ENCODE data around the gene FOXF2. TPM values are rescaled to one million over a fixed set of nuclear protein-coding genes. Genes with fewer than 3 reads are reported as not detected.

The FOXF2 gene
- total RNA-seq, 4 donors from 2014 or later, result 0.59 to 1.4 (median 0.77) TPM

DNA sequence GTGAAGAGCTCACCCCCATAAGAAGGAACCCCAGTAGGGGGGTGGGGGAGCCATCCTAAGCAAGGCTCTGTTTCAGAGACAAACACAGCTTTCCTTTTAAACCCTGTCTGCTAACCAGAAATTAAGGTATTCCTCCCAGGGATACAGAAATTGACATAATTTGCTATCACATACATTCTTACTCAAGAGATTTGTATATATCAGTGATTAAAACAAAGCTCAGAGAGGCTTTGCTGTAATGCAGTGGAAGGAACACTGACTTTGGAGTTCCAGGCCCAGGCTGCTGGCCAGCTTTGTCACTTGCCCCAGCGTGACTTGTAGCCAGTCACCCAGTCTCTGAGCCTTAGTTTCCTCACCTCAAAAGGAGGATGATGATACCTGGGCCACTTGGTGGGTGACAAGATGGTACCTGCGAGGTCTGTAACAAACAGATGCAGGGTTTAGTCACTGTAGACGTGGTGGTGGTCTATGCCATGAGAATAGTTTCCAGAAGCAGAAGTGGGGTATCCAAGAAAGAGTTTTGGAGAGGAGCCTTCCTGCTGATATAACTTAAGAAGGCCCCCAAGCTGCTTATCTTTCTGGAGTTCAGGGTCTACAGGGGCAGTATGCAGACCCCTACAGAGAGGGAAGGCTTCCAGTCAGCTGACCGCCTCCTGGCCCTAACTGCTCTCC, 3.2 kb upstream of the FOXF2 start:
- H3K4me3 ChIP-seq (ENCODE audit: low read depth, poor library complexity, severe bottlenecking), result no peak overlapping the region
- intact Hi-C loops (cut with DNase I; ENCODE audit: low total_unique reads), result no loop called here
- DNase-seq (ENCODE audit: low spot score in 2 of 2), result no peak
- TF ChIP-seq, protein P1, sequence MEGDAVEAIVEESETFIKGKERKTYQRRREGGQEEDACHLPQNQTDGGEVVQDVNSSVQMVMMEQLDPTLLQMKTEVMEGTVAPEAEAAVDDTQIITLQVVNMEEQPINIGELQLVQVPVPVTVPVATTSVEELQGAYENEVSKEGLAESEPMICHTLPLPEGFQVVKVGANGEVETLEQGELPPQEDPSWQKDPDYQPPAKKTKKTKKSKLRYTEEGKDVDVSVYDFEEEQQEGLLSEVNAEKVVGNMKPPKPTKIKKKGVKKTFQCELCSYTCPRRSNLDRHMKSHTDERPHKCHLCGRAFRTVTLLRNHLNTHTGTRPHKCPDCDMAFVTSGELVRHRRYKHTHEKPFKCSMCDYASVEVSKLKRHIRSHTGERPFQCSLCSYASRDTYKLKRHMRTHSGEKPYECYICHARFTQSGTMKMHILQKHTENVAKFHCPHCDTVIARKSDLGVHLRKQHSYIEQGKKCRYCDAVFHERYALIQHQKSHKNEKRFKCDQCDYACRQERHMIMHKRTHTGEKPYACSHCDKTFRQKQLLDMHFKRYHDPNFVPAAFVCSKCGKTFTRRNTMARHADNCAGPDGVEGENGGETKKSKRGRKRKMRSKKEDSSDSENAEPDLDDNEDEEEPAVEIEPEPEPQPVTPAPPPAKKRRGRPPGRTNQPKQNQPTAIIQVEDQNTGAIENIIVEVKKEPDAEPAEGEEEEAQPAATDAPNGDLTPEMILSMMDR (IDR thresholded peaks at IDR 0.05), result no peak
- no peak for TF ChIP-seq POLR2A (IDR thresholded peaks at IDR 0.05)
- WGBS, 2 donors, result 80 to 86% methylated on average over 4 of the region's 4 CpGs

DNA sequence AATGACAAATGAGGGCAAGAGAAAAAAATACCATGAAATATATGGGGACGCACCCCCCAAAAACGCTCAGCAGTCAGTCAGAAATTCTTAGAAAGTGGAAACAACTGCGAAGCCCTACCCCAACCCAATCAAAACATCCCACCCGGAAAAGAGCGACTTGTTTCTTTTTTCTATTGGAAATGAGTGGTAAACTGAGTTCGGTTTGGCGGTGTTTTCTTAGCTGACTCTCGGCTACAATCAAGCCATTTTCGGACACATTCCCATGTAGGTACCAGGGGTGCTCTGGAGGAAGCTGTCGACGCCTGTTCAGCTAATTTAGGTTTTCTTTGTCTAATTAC, 1.9 kb upstream of the FOXF2 start:
- 60 to 80% methylated on average over 11 of the region's 11 CpGs for WGBS, 2 donors
- TF ChIP-seq POLR2A (IDR thresholded peaks at IDR 0.05), result no peak
- TF ChIP-seq, protein P1 (IDR thresholded peaks at IDR 0.05), result no peak
- no peak overlapping the region for H3K4me3 ChIP-seq (ENCODE audit: low read depth, poor library complexity, severe bottlenecking)
- intact Hi-C loops (cut with DNase I; ENCODE audit: low total_unique reads), result no loop called here
- no peak for DNase-seq (ENCODE audit: low spot score in 2 of 2)

DNA sequence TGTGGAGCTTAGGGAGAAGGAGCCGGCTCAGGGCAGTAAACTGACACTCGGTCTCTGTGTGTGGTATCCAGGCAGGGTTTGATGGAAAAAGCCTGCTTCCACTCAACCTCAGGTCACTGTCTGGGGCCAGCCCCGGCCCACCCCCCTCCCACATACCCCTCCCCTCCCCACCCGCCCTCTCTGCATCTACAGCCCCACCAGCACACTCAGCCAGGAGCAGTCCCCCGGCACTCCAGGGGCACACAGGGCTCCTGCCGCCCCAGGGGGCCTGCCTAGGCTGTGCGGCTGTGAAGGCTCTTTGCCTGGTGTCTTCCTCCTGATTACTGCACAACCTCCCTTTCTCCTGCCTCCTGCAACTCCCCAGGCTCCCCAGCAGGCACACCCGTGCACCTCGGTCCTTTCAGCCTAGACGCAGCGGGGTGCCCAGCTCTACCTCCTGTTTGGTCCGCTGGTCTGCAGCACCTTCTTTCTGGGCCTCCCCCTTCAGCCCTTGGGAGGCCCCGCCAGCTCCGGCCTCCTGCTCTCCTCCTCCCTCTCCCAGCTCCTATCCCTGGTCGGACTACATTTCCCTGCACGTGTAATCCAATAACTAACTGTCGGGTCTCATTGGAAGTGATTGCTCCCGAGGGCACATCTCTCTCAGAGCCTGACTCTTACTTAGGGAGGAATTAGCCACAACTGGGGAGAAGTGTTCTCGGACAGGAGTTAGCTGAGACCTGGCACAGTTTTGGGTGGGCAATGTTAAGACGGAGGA, 1.3 kb upstream of the FOXF2 start:
- WGBS, 2 donors, result 34 to 45% methylated on average over 16 of the region's 20 CpGs
- TF ChIP-seq POLR2A (IDR thresholded peaks at IDR 0.05), result no peak
- TF ChIP-seq, protein P1 (IDR thresholded peaks at IDR 0.05), result no peak
- intact Hi-C loops (cut with DNase I; ENCODE audit: low total_unique reads), result no loop called here
- no peak for DNase-seq (ENCODE audit: low spot score in 2 of 2)
- no peak overlapping the region for H3K4me3 ChIP-seq (ENCODE audit: low read depth, poor library complexity, severe bottlenecking)

DNA sequence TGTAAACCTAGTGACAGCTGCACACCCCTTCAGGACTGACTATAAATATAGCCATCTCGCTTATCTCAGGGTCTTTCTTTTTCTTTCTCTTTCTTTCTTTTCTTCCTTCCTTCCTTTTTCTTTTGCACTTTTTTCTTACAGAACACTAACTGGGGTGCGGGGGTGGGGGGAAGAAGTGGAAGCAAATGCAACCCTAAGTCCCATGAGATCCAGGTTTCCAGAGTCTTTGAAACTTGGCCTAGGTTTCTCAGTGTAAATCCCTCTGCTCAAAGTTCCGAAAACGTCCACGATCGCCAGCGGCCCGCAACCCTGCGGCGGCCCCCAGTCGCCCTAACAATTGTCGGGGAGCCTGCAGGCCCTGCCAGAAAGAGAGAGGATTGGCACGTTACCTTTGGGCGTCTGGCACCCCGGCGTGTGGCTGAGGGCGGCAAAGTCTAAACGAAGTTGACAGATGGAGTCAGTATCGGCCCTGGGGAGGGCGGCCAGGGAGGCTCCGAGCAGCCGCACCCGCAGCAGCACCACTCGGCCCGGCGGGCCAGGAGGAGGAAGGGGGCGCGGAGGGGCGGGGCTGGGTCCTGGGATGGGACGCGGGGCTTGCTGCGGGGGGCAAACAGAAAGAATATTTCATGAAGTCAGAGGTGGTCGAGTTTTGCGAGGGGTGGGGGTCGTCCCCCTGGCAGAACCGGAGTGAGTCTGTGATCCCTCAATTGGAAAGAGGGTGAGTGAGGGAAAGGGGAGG, 577 bp upstream of the FOXF2 start:
- H3K4me3 ChIP-seq (ENCODE audit: low read depth, poor library complexity, severe bottlenecking), result no peak overlapping the region
- TF ChIP-seq, protein P1 (IDR thresholded peaks at IDR 0.05), result no peak
- no peak for TF ChIP-seq POLR2A (IDR thresholded peaks at IDR 0.05)
- no peak for DNase-seq (ENCODE audit: low spot score in 2 of 2)
- intact Hi-C loops (cut with DNase I; ENCODE audit: low total_unique reads), result no loop called here
- WGBS, 2 donors, result 10 to 12% methylated on average over 31 to 35 of the region's 36 CpGs

DNA sequence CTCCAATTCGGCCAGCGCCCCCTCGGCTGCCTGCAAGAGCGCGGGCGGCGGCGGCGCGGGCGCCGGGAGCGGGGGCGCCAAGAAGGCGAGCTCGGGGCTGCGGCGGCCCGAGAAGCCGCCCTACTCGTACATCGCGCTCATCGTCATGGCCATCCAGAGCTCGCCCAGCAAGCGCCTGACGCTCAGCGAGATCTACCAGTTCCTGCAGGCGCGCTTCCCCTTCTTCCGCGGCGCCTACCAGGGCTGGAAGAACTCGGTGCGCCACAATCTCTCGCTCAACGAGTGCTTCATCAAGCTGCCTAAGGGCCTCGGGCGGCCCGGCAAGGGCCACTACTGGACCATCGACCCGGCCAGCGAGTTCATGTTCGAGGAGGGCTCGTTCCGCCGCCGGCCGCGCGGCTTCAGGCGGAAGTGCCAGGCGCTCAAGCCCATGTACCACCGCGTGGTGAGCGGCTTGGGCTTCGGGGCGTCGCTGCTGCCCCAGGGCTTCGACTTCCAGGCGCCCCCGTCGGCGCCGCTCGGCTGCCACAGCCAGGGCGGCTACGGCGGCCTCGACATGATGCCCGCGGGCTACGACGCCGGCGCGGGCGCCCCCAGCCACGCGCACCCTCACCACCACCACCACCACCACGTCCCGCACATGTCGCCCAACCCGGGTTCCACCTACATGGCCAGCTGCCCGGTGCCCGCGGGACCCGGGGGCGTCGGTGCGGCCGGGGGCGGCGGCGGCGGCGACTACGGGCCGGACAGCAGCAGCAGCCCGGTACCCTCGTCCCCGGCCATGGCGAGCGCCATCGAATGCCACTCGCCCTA, 963 bp downstream of the FOXF2 start:
- TF ChIP-seq, protein P1 (IDR thresholded peaks at IDR 0.05), result no peak
- no peak for TF ChIP-seq POLR2A (IDR thresholded peaks at IDR 0.05)
- DNase-seq (ENCODE audit: low spot score in 2 of 2), result no peak
- intact Hi-C loops (cut with DNase I; ENCODE audit: low total_unique reads), result loop anchor here (10.0 kb wide), 1 partner anchor 796 kb away; no protein-coding TSS in a partner anchor
- 0 to 1% methylated on average over 24 to 57 of the region's 106 CpGs for WGBS, 2 donors
- H3K4me3 ChIP-seq (ENCODE audit: low read depth, poor library complexity, severe bottlenecking), result peak overlapping the region; percentile 24
